NCI-H2196 treated with DMSO at 0.1 percent for 48 hours (cell line): ENCODE measurements around the gene MXI1.

ENCODE experiments used
- DNase-seq: peaks from one replicate; lab custom pipeline; 2025; ENCODE audit not compliant: unreplicated experiment; lab: John Stamatoyannopoulos, UW

MXI1 gene

GRCh38 chr10:110273474-110273873 lies 66.1 kb downstream of the MXI1 start:
- no peak for DNase-seq

GRCh38 chr10:110274072-110274627 lies 66.7 kb downstream of the MXI1 start:
- DNase-seq, result no peak

- no peak for DNase-seq
Observed at GRCh38 chr10:110274647-110275046, 67.2 kb downstream of the MXI1 start.

GRCh38 chr10:110275128-110275729 lies 67.8 kb downstream of the MXI1 start:
- no peak for DNase-seq

GRCh38 chr10:110276603-110277002 lies 69.2 kb downstream of the MXI1 start:
- no peak for DNase-seq

- DNase-seq, result no peak
Observed at GRCh38 chr10:110277591-110277990, 70.2 kb downstream of the MXI1 start.

GRCh38 chr10:110278562-110279406 lies 71.4 kb downstream of the MXI1 start:
- no peak for DNase-seq

- peak; percentile 15 for DNase-seq
Observed at GRCh38 chr10:110279407-110279986, 72.1 kb downstream of the MXI1 start.

- DNase-seq, result no peak
Observed at GRCh38 chr10:110284262-110284661, 76.9 kb downstream of the MXI1 start.

- DNase-seq, result no peak
Observed at GRCh38 chr10:110285501-110285900, 78.1 kb downstream of the MXI1 start.

- DNase-seq, result no peak
Observed at GRCh38 chr10:110286841-110287240, 79.4 kb downstream of the MXI1 start.

GRCh38 chr10:110296966-110297365 lies 89.6 kb downstream of the MXI1 start:
- DNase-seq, result no peak

GRCh38 chr10:110300486-110300986 lies 93.1 kb downstream of the MXI1 start:
- DNase-seq, result no peak

GRCh38 chr10:110303681-110304080 lies 96.3 kb downstream of the MXI1 start:
- no peak for DNase-seq

- DNase-seq, result no peak
Observed at GRCh38 chr10:110304394-110304779, 97.0 kb downstream of the MXI1 start.

GRCh38 chr10:110304780-110305421 lies 97.5 kb downstream of the MXI1 start, which contains the start of gene SMNDC1:
SMNDC1 (minus strand) TSS chr10:110304920; CDS start chr10:110303587, 1,333 bp downstream.
- DNase-seq, result peak; percentile 62

- peak; percentile 28 for DNase-seq
Observed at GRCh38 chr10:110305767-110306451, 98.5 kb downstream of the MXI1 start.

- no peak for DNase-seq
Observed at GRCh38 chr10:110306452-110306768, 99.0 kb downstream of the MXI1 start.

- DNase-seq, result no peak
Observed at GRCh38 chr10:110307805-110308204, 100.4 kb downstream of the MXI1 start.

GRCh38 chr10:110310741-110311140 lies 103.3 kb downstream of the MXI1 start:
- DNase-seq, result no peak
